OCI-LY3 (cell line): Measurements from ENCODE around the gene FLOT1.
A peak's percentile ranks its signal among the peaks of the same experiment; 100 is the strongest.
"Not testable (repeated sequence)": the region's sequence is repeated elsewhere in the genome, so short reads cannot be mapped to it uniquely, and the experiment has no call there.

Source experiments
- H2AFZ ChIP-seq: fragments of 200-600, 300-600 bp; shearing (Covaris generic); 2 replicates; pipeline ENCODE4 v1.6.0; 2014; ENCODE audit warnings: antibody characterized with exemption, low read depth, low read length
- H3K27ac ChIP-seq: fragments of 200-600, 300-600 bp; sonication (generic); 2 replicates; pipeline ENCODE4 v1.5.1; 2014; ENCODE audit warnings: mild to moderate bottlenecking, low read length, moderate library complexity, mixed read lengths
- H3K27me3 ChIP-seq: fragments of 200-600, 300-600 bp; sonication (generic); 2 replicates; pipeline ENCODE4 v1.6.1; 2014; ENCODE audit warnings: low read depth, low read length, mixed read lengths
- H3K36me3 ChIP-seq: fragments of 200-600, 300-600 bp; sonication (generic); replicated peaks from 2 replicates; pipeline ENCODE3; 2014; ENCODE audit warnings: low read depth, low read length, mixed read lengths
- H3K4me1 ChIP-seq: fragments of 300-600, 200-600 bp; sonication (generic); 2 replicates; pipeline ENCODE4 v1.6.1; 2014; ENCODE audit warnings: low read length, mixed read lengths
- H3K4me2 ChIP-seq: fragments of 200-600, 300-600 bp; sonication (generic); 2 replicates; pipeline ENCODE4 v1.6.1; 2014; ENCODE audit warnings: low read length, mixed read lengths
- H3K4me3 ChIP-seq: fragments of 300-600, 200-600 bp; sonication (generic); 2 replicates; pipeline ENCODE4 v1.5.1; 2014; ENCODE audit warnings: antibody characterized with exemption, mild to moderate bottlenecking, low read length, moderate library complexity
- H3K79me2 ChIP-seq: fragments of 300-600, 200-600 bp; shearing (Covaris generic); 2 replicates; pipeline ENCODE4 v1.6.1; 2014; ENCODE audit warnings: mild to moderate bottlenecking, low read length, mixed read lengths
- H3K9ac ChIP-seq: fragments of 300-600, 200-600 bp; shearing (Covaris generic); 2 replicates; pipeline ENCODE4 v1.6.0; 2014; ENCODE audit warnings: mild to moderate bottlenecking, low read length, moderate library complexity
- H3K9me3 ChIP-seq: fragments of 200-600, 300-600 bp; shearing (Covaris generic); 2 replicates; pipeline ENCODE4 v1.6.1; 2014; ENCODE audit warnings: low read length, mixed read lengths; ENCODE audit not compliant: insufficient read depth
- H4K20me1 ChIP-seq: fragments of 200-600, 300-600 bp; sonication (generic); 2 replicates; pipeline ENCODE4 v1.6.1; 2016; ENCODE audit warnings: low read length, mixed read lengths; ENCODE audit not compliant: insufficient read depth
- CTCF ChIP-seq: fragments of 200-600, 300-600 bp; sonication (generic); IDR thresholded peaks from 2 replicates; pipeline ENCODE4 v1.5.1; 2014; ENCODE audit warnings: antibody characterized with exemption, low read length, low read depth
- EZH2phosphoT487 ChIP-seq: fragments of 200-600 bp; shearing (Covaris generic); IDR thresholded peaks from 2 replicates; pipeline ENCODE4 v1.6.1; 2018; ENCODE audit warnings: antibody characterized with exemption, mixed run types, low read depth

FLOT1 gene

GRCh38 chr6:30767944-30768301 is 25.4 kb upstream of the FLOT1 start:
- no peak overlapping the region for H3K27ac ChIP-seq
- no peak overlapping the region for H3K4me2 ChIP-seq
- H3K9me3 ChIP-seq: no peaks in the 10 kb centered on the region
- H2AFZ ChIP-seq: no peak overlapping the region
- H3K79me2 ChIP-seq: no peaks in the 10 kb centered on the region
- no peak overlapping the region for H3K4me3 ChIP-seq
- no peaks in the 10 kb centered on the region for H3K27me3 ChIP-seq
- no peak overlapping the region for H3K9ac ChIP-seq
- TF ChIP-seq EZH2phosphoT487 (no peak), CTCF (no peak)
- peaks cover 18% of the 10 kb centered on the region for H3K4me1 ChIP-seq
- H4K20me1 ChIP-seq: no peaks in the 10 kb centered on the region
- no peaks in the 10 kb centered on the region for H3K36me3 ChIP-seq

GRCh38 chr6:30767158-30767943 is 24.9 kb upstream of the FLOT1 start:
- Histone ChIP-seq H2AFZ (no peak overlapping the region), H3K27ac (no peak overlapping the region), H3K4me1 (peaks cover 18% of the 10 kb centered on the region), H4K20me1 (no peaks in the 10 kb centered on the region), H3K4me2 (no peak overlapping the region), H3K4me3 (no peak overlapping the region), H3K36me3 (no peaks in the 10 kb centered on the region), H3K79me2 (no peaks in the 10 kb centered on the region), H3K27me3 (no peaks in the 10 kb centered on the region), H3K9ac (no peak overlapping the region), H3K9me3 (no peaks in the 10 kb centered on the region)
- TF ChIP-seq EZH2phosphoT487: no peak
- TF ChIP-seq CTCF: no peak

- no peak overlapping the region for H3K4me2 ChIP-seq
- no peak overlapping the region for H3K4me3 ChIP-seq
- H2AFZ ChIP-seq: no peak overlapping the region
- no peak overlapping the region for H3K9ac ChIP-seq
- peaks cover 18% of the 10 kb centered on the region for H3K4me1 ChIP-seq
- no peaks in the 10 kb centered on the region for H3K27me3 ChIP-seq
- no peak overlapping the region for H3K27ac ChIP-seq
- no peaks in the 10 kb centered on the region for H3K36me3 ChIP-seq
- H3K79me2 ChIP-seq: no peaks in the 10 kb centered on the region
- no peaks in the 10 kb centered on the region for H4K20me1 ChIP-seq
- H3K9me3 ChIP-seq: no peaks in the 10 kb centered on the region
- TF ChIP-seq CTCF: no peak
- TF ChIP-seq EZH2phosphoT487: no peak
Observed at GRCh38 chr6:30766461-30767157, 24.1 kb upstream of the FLOT1 start.

- not testable (repeated sequence) for H3K27me3 ChIP-seq, H3K9me3 ChIP-seq, H3K36me3 ChIP-seq, H4K20me1 ChIP-seq, H3K79me2 ChIP-seq, H2AFZ ChIP-seq, H3K9ac ChIP-seq, H3K4me3 ChIP-seq, H3K4me2 ChIP-seq, H3K27ac ChIP-seq
- peaks cover 18% of the 10 kb centered on the region for H3K4me1 ChIP-seq
Observed at GRCh38 chr6:30765495-30765894, 23.0 kb upstream of the FLOT1 start.

- peak overlapping the region; percentile 91; the same call in 1 of the 2 replicates for H2AFZ ChIP-seq
- peak overlapping the region; percentile 56; the same call in 1 of the 2 replicates for H3K4me2 ChIP-seq
- H3K79me2 ChIP-seq, H3K27me3 ChIP-seq, H4K20me1 ChIP-seq, H3K4me3 ChIP-seq, H3K27ac ChIP-seq, H3K36me3 ChIP-seq, H3K9me3 ChIP-seq, H3K9ac ChIP-seq: not testable (repeated sequence)
- peaks cover 18% of the 10 kb centered on the region for H3K4me1 ChIP-seq
Observed at GRCh38 chr6:30764490-30765043, 22.1 kb upstream of the FLOT1 start.
